Adrenal gland (tissue), 5 donors: ENCODE results near the gene DOCK4.

ENCODE experiments used
- POLR2A ChIP-seq, 2 donors: fragments of 450-650 bp; IDR thresholded peaks; one replicate each; pipeline ENCODE4 v1.6.1; 2017; ENCODE audit warnings: antibody characterized with exemption in 2 of 2, mild to moderate bottlenecking in 2 of 2, moderate library complexity in 1 of 2
- TF ChIP-seq, protein P1 (sequence below), 6 experiments: fragments of 450-650 bp in 4 of 6; fragments of 200-600 bp in 2 of 6; sonication (generic) in 1 of 6; IDR thresholded peaks; 1 replicate in 5 of 6; 2 replicates in 1 of 6; pipeline versions ENCODE4 v1.5.1 to v1.8.0; 2016 to 2021; ENCODE audit warnings: antibody characterized with exemption in 6 of 6, mild to moderate bottlenecking in 2 of 6, moderate library complexity in 1 of 6
- donor health status: DM: no; HTN: no; CAD: no.

DNA sequence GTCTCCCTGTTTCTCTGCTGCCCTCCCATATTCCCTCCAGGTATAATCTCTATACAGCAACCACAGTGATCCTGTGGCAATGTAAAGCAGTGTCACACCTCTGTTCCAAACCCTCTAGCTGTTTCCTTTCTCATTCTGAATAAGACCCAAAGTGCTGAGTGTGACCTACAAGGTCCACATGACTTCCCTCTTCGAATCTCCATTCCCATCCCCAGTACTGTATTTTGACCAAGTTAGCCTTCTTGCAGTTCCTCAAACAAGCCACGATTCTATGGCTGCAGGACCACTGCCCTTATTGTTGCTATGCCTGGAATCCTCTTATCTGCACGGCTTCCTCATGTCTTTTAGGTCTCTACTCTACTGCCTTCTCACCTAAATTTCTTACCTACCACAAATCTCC lies 291.9 kb downstream of the DOCK4 start:
- TF ChIP-seq, protein P1, sequence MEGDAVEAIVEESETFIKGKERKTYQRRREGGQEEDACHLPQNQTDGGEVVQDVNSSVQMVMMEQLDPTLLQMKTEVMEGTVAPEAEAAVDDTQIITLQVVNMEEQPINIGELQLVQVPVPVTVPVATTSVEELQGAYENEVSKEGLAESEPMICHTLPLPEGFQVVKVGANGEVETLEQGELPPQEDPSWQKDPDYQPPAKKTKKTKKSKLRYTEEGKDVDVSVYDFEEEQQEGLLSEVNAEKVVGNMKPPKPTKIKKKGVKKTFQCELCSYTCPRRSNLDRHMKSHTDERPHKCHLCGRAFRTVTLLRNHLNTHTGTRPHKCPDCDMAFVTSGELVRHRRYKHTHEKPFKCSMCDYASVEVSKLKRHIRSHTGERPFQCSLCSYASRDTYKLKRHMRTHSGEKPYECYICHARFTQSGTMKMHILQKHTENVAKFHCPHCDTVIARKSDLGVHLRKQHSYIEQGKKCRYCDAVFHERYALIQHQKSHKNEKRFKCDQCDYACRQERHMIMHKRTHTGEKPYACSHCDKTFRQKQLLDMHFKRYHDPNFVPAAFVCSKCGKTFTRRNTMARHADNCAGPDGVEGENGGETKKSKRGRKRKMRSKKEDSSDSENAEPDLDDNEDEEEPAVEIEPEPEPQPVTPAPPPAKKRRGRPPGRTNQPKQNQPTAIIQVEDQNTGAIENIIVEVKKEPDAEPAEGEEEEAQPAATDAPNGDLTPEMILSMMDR (IDR thresholded peaks at IDR 0.05): no peak
- TF ChIP-seq POLR2A (IDR thresholded peaks at IDR 0.05): no peak
